ENCODE measurements around the gene PPP1R12B.

Gene PPP1R12B, protein sequence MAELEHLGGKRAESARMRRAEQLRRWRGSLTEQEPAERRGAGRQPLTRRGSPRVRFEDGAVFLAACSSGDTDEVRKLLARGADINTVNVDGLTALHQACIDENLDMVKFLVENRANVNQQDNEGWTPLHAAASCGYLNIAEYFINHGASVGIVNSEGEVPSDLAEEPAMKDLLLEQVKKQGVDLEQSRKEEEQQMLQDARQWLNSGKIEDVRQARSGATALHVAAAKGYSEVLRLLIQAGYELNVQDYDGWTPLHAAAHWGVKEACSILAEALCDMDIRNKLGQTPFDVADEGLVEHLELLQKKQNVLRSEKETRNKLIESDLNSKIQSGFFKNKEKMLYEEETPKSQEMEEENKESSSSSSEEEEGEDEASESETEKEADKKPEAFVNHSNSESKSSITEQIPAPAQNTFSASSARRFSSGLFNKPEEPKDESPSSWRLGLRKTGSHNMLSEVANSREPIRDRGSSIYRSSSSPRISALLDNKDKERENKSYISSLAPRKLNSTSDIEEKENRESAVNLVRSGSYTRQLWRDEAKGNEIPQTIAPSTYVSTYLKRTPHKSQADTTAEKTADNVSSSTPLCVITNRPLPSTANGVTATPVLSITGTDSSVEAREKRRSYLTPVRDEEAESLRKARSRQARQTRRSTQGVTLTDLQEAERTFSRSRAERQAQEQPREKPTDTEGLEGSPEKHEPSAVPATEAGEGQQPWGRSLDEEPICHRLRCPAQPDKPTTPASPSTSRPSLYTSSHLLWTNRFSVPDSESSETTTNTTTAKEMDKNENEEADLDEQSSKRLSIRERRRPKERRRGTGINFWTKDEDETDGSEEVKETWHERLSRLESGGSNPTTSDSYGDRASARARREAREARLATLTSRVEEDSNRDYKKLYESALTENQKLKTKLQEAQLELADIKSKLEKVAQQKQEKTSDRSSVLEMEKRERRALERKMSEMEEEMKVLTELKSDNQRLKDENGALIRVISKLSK

DNA sequence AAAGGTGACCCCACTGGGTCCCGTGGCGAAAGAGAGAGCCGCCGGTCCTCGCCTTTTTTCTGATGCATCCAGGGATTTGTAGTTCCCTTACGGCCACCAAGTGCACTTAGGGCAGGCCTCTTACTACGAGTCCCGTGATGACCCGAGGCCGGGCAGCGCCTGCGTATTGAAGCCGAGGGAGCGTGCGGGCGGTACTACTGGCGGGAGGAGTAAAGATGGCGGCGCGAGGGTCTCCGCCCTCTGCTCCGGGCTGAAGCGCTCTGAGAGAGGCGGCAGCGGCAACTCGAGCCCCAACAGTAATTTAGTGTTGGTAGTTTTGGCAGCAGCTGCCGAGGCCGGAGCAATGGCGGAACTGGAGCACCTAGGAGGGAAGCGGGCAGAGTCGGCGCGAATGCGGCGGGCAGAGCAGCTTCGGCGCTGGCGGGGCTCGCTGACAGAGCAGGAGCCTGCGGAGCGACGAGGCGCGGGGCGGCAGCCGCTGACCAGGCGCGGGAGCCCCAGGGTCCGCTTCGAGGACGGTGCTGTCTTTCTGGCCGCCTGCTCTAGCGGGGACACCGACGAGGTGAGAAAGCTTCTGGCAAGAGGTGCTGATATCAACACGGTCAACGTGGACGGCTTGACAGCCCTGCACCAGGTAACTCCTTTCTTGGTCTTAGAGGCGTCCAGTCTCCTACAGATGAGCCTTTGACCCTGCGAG lies at the start of gene PPP1R12B:
Gene PPP1R12B, plus strand, starts transcription at position 191 of the 697 bp plus-strand sequence. Its CDS starts 153 bp downstream, at position 344.
- peak; percentile 100 for DNase-seq

DNA sequence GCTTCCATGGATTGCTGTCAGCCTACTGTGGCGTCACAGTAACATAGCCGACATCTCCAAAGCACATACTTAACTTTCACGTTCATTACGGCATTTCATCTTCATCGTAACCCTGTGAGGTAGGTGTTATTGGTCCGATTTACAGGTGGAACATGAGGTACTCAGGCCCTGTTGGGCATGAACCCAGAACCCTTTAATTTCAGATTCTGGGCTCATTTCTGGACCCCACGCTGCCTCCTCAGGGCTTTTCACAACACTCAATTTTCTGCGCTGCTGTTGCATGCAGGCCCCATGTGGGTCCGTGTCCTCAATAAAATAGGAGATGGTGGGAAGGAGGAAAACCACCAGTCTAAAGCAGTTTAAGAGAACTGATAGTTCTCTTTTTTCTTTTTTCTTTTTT lies 46.3 kb upstream of the PPP1R12B start:
- DNase-seq: no peak

DNA sequence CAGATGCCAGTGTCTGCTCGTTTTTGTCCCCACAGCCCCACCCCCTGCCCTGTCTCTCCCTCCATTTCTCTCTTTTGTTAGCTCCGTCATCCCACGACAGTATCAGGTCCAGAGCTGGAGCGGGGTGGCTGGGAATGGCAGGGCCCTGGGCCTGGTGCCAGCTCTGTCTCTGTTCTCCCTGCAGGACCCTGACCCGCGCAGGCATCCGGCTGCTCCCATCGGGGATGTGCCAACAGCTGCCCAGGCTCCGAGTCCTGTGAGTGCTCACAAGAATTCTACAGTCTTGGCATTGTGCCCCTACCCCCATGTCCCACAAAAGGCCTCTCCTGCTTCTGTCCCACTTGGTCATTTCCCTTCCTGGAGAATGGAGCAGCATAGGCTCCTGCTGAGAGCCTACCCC lies 44.1 kb upstream of the PPP1R12B start:
- DNase-seq: no peak

DNA sequence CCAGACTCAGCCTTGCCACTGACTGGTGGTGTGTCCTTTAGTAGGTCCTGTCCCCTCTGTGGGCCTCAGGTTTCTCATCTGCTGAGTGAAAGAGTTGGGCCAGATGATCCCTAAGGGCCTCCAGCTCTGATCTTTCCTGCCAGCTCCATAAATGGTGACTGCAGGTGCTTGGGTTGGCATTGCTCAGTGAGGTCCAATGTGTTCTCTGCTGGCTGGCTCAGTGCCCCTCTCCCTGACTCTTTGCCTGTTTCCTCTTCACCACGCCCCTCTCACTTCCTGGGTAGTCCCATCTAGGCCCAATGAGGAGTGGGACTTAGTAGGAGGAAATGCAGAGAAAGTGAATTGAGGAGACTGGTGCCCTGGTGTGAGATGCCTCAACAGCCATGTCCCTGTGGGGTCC lies 43.3 kb upstream of the PPP1R12B start:
- DNase-seq: no peak

DNA sequence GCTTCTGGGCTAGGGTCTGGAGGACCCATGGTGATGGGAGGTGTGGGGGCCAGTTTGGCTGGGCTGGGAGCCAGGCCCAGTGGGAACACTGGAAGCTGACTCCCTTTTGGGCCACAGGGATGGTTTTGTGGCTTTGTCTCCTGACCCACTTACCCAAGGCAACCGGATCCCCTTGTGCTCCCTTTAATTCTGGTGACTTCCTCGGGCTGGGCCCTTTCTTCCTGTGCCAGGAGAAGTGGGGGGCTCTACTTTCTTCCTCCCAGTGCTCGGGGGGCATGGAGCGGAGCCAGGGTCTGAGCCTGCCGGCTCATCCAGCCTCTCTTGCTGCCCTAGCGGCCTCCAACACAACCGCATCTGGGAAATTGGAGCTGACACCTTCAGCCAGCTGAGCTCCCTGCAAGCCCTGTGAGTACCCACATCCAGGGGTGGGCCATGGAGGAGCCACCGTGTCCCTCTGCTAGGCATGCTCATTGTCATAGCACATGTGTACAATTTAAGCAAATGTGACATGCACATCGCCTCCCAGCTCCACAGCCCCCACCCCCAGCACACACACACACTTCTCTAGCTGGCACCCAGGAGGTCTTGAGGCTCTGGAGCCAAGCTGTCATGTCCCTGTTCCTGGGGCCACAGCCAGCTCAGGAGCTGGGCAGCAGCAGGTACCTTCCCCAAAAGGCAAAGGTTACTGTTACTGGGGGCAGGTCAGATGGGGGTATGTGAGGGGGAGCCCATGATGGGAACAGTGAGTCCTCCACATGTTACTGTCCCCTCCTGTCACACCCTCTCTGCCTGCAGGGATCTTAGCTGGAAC lies 41.8 kb upstream of the PPP1R12B start:
- no peak for DNase-seq

DNA sequence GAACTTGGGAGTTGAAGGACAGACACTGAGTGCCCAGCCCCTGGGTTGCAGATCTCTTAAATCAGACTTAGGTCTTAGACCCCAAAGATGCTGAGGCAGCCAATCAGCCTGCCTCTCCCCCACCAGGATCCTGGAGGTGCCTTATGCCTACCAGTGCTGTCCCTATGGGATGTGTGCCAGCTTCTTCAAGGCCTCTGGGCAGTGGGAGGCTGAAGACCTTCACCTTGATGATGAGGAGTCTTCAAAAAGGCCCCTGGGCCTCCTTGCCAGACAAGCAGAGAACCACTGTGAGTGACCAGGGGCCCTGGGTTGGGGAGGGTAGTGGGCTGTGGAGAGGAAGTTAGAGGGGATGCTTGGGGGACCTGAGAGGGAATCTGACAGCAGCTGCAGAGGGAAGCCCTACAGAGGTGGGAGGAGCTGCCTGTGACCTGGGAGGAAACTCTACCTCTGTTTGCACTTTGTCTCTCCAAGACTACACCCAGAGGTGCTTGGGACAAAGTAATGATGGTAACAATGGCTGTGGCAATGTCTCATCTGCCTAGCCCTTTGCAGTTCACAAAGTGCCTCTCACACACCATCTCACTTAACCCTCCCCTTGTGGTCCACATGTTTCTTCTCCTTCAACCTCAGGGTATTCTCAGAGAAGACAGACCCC lies 38.3 kb upstream of the PPP1R12B start:
- DNase-seq: no peak

DNA sequence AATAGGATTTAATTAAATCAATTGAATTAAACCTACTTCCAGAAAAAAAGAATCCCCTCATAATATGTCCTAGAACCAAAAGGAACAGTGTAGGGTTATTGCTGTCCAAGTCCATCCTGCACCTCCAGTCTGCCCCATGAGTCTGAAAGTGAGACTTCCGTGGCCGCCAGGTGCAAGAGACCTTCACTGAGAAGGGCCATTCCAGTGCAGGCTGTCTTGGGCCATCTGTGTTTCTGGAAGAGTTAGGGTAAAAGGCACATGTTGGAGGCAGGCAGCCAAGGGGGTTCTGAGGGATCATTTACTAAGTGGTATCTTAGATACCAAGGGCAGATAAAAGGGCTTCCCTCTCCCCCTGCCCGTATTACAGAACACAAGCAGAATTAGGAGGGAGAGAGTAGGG lies 37.8 kb upstream of the PPP1R12B start:
- DNase-seq: no peak

DNA sequence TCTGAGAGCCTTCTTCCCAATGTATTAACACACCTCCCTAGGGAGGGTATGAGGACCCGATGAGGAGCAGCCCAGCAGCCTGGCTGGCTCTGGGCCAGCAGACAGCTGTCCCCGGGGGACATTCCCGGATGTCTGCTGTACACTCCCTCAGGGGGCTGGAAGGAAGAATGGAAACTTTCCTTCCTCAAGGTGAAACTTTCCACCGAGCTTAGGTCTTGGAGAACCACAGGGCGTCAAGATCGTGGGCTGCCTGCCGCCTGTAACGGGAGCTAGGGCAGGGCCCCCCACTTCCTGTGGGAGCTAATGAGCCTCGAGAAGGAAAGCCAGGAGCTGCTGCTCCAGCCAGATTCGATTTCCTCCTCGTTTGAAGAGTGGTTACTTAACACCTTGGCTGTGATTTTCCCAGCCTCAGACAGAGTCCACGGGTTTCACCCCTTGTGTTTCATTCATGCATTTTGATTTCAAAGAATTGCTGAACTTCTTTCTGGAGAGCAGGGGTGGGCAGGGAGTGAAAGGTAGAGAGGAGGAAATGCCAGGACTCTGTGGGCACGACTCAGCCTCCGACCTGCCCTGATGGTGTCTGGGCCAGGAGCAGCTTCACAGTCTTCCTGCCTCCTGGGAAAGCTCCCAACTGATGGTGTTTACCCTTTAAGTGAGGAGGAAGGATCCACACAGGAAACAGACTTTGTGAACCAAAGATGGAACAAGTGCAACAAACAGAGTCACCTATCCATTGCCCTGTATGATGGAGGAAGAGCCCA lies 36.4 kb upstream of the PPP1R12B start:
- DNase-seq: no peak

DNA sequence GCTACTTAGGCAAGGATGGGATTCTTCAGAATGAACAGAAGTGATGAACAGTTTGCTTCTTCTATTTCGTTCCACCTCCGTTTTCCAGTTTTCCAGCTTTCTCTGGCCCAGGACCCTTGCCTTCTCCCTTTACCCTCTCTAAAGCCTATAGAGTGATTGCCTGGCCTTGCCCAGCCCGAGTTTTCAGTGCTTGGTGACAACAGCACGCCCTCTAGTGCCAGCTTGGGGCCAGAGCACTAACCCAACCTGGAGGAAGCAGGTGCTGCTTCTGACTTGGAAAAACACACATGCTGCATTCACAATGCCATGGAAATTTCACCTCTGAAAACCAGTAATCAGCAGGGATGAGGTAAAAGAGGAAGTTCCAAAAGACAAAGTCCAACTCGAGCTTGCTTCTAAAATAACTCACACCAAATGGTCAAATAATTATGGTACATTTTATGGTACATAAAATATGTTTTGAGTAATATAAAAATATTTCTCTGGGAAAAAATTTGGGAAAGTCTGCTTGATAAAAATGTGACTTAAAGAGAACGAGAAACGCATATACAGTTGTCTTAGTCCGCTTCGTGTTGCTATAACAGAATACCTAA lies 32.8 kb upstream of the PPP1R12B start:
- DNase-seq: peak; percentile 84

DNA sequence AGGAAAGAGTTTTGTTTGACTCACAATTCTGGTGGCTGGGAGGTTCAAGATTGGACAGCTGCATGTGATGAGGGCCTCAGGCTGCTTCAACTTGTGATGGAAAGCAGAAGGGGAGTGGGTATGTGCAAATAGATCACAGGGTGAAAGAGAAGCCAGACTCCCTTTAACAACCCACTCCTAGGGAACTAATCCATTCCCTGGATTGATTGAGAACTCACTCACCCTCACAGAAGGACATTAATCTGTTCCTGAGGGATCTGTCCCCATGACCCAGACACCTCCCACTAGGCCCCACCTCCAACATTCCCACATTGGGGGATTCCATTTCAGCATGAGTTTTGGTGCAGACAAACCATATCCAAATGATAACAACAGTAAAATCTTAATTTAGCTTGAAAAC lies 32.3 kb upstream of the PPP1R12B start:
- DNase-seq: no peak

DNA sequence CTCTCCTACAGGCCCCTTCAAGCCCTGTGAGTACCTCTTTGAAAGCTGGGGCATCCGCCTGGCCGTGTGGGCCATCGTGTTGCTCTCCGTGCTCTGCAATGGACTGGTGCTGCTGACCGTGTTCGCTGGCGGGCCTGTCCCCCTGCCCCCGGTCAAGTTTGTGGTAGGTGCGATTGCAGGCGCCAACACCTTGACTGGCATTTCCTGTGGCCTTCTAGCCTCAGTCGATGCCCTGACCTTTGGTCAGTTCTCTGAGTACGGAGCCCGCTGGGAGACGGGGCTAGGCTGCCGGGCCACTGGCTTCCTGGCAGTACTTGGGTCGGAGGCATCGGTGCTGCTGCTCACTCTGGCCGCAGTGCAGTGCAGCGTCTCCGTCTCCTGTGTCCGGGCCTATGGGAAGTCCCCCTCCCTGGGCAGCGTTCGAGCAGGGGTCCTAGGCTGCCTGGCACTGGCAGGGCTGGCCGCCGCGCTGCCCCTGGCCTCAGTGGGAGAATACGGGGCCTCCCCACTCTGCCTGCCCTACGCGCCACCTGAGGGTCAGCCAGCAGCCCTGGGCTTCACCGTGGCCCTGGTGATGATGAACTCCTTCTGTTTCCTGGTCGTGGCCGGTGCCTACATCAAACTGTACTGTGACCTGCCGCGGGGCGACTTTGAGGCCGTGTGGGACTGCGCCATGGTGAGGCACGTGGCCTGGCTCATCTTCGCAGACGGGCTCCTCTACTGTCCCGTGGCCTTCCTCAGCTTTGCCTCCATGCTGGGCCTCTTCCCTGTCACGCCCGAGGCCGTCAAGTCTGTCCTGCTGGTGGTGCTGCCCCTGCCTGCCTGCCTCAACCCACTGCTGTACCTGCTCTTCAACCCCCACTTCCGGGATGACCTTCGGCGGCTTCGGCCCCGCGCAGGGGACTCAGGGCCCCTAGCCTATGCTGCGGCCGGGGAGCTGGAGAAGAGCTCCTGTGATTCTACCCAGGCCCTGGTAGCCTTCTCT lies 30.3 kb upstream of the PPP1R12B start:
- no peak for DNase-seq

DNA sequence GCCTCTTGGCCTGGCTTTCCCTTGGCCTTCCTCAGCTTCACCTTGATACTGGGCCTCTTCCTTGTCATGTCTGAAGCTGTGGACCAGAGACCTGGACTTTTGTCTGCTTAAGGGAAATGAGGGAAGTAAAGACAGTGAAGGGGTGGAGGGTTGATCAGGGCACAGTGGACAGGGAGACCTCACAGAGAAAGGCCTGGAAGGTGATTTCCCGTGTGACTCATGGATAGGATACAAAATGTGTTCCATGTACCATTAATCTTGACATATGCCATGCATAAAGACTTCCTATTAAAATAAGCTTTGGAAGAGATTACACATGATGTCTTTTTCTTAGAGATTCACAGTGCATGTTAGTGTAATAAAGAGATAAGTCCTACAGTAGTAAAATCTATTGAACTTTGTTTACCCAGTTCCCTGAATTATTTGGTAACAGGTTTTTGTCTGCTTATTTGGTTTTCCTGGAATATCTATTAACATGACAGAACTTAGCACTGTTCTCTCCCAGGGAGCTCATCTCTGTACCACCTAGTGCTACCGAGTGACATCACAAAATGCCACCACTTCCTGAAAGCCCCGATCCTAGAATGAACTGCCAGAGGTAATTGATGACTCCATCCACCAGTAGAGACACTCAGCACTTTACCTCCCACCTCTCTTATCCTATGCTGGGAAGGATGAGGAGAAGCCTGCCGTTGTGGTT lies 29.0 kb upstream of the PPP1R12B start:
- no peak for DNase-seq

DNA sequence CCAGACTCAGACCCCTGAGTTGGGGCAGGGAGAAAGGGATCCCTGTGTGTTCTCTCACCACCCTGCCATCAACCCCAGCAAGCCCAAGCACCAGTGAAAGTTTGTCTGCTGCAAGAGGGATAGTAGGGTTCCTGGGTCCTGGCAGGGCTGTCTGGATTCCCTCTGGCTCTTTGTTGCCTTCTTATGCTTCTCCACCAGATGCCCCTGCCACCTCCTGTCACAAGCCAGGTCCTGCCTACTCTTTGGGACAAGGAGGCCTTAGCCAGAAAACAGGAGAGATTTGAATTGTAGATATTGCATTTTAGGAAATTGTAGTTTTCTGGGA lies 28.5 kb upstream of the PPP1R12B start:
- DNase-seq: no peak

DNA sequence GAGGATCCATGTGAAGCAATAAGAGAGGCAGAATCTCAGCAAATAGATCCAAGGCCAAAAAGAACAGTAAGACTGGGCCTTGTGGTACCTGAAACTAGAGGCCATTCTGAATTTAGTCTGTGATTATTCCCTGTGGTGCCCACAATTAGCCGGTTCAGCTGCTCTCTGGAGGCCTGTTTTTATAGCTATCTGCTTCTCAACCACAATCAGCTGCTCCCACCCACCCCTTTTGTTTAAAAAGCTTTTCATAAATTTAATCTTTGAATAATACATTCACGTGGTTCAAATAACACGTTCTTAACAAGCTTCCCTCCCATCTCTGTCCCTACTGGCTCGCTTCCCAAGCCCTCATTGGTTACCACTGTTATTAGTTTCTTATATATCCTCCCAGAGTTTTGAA lies 24.8 kb upstream of the PPP1R12B start:
- DNase-seq: no peak

DNA sequence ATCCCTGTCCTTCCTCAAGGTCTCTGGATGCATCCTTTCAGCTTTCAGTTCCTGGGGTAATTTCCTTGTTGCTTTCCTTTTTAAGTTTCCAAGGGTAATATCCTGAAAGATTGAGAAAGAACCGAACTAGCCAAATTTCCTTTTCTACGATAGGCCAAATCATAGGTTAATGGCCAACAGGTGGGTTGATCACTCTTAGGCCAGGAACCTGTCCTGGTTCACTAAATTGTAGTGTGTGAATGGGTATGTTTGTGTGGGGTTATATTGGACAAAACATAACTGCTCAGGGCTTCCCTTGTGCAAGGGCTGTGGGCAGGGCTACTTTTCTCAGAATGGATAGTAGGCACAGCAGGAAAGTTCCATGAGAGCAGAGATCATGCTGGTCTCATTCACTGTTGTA lies 23.9 kb upstream of the PPP1R12B start:
- DNase-seq: no peak

DNA sequence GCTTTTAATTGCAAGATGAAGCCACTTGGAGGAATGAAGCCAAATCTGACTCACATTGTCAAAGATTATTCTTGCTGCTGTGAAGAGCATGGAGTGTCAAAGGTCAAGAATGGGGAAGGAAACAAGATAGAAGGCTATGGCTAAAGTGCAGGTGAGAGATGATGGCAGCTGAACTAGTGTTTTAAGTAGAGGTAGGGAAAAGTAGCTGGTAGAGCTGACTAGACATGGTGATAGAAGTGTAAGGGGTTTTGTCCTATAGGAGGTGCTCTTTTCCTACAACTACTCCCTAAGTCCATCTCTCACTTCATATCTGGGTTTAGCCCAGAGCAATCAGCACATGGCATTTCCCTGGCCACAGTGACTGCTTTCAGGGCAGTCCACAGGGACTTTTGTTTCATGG lies 18.6 kb upstream of the PPP1R12B start:
- DNase-seq: no peak

DNA sequence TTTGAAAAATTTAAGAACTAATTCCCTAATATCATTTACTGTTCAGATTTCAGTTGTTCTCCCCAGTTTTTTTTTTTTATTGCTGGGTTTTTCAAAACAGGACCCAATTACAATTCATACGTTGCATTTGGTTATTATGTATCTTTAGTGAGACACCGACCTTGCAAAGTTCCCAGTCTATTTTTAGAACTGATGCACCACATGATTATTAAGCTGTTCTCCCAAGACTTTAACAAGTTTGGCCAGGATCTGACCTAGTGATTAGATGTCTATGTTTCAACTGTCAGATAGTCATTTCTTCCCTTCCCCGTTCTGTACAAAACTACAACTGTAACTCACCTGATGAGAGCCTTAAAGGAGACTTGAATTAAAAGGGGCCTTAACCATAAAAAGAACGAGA lies 14.6 kb upstream of the PPP1R12B start:
- no peak for DNase-seq

DNA sequence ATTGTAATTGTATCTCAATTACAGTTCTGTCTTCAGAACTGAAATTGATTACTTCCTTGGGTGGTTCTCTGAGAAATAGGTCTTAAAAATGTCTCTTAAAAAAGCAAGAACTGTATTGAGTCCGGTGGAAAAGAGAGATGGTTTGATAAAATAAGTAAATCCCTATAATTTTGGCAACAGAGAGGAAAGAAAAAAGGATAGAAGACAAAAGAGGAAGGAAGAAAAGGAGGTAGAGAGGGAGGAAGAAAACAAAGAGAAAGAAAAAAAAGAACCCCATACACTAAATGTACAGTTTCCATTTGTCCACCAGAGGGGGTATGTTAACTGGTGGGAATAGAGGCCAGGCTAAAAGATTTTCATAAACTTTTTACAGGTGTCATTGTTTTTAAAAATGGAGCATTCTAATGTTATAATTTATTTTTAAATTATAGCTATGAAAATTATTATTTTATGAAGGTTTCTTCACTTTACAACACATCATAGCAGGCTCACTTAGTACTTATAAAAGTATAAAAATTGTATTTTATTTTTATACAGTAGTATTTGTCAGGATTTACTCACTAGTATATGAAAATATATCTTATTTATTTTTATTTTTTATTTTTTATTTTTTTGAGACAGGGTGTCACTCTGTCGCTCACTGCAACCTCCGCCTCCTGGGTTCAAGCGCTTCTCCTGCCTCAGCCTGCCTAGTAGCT lies 4.7 kb upstream of the PPP1R12B start:
- DNase-seq: peak; percentile 87

Measured in hematopoietic multipotent progenitor cell treated with erythropoietin and hydrocortisone succinate and interleukin-3 and kit ligand, for 4 days (in vitro differentiated cells).